ENCODE results near the gene AAGAB. TPM values are rescaled to one million over a fixed set of nuclear protein-coding genes. Genes with fewer than 3 reads are reported as not detected.

AAGAB gene
- total RNA-seq, 2 donors from 2014 or later = 34.1 to 34.3 TPM

DNA sequence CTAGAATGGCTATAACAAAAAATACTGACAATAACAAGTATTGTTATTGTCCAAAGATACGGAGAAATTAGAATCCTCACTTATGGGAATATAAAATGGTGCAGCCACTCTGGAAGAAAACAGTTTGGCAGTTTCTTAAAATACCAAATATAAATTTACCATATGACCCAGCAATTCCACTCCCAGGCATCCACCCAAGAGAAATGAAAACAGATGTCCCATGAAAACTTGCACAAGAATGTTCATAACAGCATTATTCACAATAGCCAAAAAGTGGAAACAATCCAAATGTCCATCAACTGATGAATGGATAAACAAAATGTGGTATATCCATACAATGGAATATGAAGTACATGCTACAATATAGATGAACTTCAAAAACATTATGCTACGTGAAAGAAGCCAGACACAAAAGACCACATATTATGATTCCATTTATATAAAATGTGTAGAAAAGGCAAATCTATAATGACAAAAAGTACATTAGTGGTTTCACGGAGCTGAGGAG is 9.4 kb downstream of the AAGAB start:
- TF ChIP-seq POLR2A (IDR thresholded peaks at IDR 0.05) = no peak
- TF ChIP-seq, protein P1, sequence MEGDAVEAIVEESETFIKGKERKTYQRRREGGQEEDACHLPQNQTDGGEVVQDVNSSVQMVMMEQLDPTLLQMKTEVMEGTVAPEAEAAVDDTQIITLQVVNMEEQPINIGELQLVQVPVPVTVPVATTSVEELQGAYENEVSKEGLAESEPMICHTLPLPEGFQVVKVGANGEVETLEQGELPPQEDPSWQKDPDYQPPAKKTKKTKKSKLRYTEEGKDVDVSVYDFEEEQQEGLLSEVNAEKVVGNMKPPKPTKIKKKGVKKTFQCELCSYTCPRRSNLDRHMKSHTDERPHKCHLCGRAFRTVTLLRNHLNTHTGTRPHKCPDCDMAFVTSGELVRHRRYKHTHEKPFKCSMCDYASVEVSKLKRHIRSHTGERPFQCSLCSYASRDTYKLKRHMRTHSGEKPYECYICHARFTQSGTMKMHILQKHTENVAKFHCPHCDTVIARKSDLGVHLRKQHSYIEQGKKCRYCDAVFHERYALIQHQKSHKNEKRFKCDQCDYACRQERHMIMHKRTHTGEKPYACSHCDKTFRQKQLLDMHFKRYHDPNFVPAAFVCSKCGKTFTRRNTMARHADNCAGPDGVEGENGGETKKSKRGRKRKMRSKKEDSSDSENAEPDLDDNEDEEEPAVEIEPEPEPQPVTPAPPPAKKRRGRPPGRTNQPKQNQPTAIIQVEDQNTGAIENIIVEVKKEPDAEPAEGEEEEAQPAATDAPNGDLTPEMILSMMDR (IDR thresholded peaks at IDR 0.05) = no peak
- TF ChIP-seq POLR2AphosphoS5 (IDR thresholded peaks at IDR 0.05) = no peak
- Histone ChIP-seq H3K36me3 (no peaks in the 10 kb centered on the region), H3K4me1 (replicated peaks) (peaks cover 4% of the 10 kb centered on the region), H3K4me3 (no peak overlapping the region), H3K27ac (no peak overlapping the region), H3K27me3 (replicated peaks; ENCODE audit: insufficient read depth) (no peaks in the 10 kb centered on the region), H3K9me3 (no peaks in the 10 kb centered on the region)
- DNase-seq (ENCODE audit: low spot score) = no peak
- intact Hi-C loops (cut with DNase I) = no loop called here
- WGBS = 97% methylated on average over 3 of the region's 3 CpGs

DNA sequence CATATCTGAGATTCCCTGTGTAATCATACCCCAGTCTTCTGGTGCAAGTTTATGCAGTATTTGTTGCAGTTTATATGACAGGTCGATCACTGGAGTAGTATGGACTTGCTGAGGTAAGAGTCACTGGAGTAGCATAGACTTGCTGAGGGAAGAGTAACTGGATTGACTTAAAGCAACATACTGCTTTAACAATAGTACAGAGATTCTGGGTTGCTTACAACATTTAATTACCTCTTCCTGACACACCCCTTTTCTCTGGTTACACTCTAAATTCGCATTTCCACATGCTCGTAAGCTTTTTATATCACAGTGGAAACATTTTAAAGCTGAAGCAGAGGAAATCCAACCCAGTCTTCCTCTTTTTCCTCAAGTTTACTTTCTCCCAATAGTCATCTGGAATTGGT is 11.8 kb downstream of the AAGAB start:
- Histone ChIP-seq H3K27ac (no peak overlapping the region), H3K27me3 (replicated peaks; ENCODE audit: insufficient read depth) (no peaks in the 10 kb centered on the region), H3K4me1 (replicated peaks) (peaks cover 8% of the 10 kb centered on the region), H3K36me3 (no peaks in the 10 kb centered on the region), H3K9me3 (no peaks in the 10 kb centered on the region), H3K4me3 (no peak overlapping the region)
- no peak for DNase-seq (ENCODE audit: low spot score)
- TF ChIP-seq POLR2AphosphoS5 (IDR thresholded peaks at IDR 0.05) (no peak), POLR2A (IDR thresholded peaks at IDR 0.05) (no peak)
- TF ChIP-seq, protein P1 (IDR thresholded peaks at IDR 0.05) = no peak
- WGBS = 26% methylated on average over 3 of the region's 3 CpGs
- intact Hi-C loops (cut with DNase I) = no loop called here

DNA sequence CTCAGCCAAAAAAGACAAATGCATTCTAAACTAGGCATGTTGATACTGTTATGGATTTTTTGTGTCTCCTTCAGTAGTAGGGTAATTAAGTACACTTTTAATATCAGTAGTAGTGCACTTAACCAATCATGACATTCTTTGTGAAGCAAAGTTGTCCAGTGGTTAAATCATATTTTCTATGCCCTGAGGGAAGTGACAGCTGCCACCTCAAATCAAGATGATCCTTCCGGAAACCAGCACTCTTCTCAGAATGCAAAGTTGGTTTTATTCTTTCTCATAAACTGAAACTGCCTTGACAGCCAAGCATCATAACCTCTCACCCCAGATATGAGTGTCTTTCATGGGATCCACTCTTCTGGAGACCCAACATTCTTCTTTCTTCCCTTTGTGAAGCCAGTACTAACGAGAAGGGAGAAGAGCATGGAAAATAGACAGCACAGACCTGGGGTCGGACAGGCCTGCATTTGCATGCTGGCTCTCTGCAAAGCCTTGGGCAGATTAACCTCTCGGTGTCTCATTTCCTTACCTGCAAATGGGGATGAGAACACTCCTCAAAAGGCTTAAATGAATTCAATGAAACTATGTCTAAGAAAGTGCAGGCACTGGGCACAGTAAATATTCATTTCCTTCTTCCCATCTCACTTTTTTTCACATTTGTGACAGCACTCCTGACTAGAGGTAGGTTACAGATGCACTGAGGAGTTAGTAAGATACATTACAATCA is 13.2 kb downstream of the AAGAB start:
- intact Hi-C loops (cut with DNase I) = no loop called here

DNA sequence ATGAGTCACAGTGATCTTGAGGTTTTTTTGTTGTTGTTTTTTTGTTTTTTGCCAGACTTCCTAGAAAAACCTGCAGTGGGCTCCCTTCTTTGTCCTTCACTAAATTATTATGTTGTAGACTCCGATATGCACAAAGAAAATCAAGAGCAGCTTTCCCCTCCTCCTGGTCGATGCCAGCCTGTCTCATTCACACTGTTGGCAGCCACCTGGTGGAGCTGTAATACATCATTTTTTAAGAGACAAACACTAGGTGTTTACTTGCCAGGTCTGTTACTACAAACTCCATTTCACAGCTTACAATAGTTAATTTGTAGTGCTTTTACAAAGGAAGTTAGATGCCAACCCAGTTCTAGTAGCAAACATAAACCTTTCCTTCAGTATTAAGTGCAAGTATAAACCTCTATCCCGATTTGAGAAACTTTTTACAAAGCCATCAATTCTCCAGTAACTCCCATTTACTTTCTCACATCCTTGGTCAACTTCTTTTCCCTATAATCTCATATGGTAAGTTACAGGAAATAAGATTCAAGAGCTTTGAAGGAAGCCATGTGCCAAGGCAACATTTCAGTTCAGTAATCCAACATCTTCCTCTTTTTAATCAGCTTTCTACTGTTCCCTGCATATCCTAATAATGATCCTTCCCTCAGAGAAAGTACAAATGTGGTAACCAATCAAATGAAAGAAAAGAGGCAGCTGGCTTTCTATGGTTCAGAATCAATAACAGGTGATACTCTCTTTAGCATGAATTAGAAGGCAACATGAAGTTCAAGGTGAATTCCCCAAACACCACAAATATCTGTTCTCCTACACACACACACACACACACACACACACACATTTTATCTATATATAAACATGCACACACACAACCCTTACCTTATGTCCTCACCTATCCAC is 14.0 kb downstream of the AAGAB start:
- no peaks in the 10 kb centered on the region for H3K9me3 ChIP-seq
- H3K4me1 ChIP-seq (replicated peaks) = peaks cover 8% of the 10 kb centered on the region
- H3K27me3 ChIP-seq (replicated peaks; ENCODE audit: insufficient read depth) = no peaks in the 10 kb centered on the region
- H3K36me3 ChIP-seq = no peaks in the 10 kb centered on the region
- no peak for TF ChIP-seq POLR2A (IDR thresholded peaks at IDR 0.05)
- TF ChIP-seq, protein P1 (IDR thresholded peaks at IDR 0.05) = peak in 3 of 4 experiments; percentile 14 to 45 (median 42)
- peak; percentile 32 for TF ChIP-seq POLR2AphosphoS5 (IDR thresholded peaks at IDR 0.05)
- 25% methylated on average over 3 of the region's 3 CpGs for WGBS
- intact Hi-C loops (cut with DNase I) = no loop called here
- H3K27ac ChIP-seq = no peak overlapping the region
- H3K4me3 ChIP-seq = no peak overlapping the region
- peak; percentile 38 for DNase-seq (ENCODE audit: low spot score)

More for the DNA sequence above, 13.2 kb downstream of the AAGAB start:
- H3K4me3 ChIP-seq = no peak overlapping the region
- WGBS = 81% methylated on average over 4 of the region's 4 CpGs
- no peak for DNase-seq (ENCODE audit: low spot score)
- no peak overlapping the region for H3K27ac ChIP-seq
- H3K36me3 ChIP-seq = no peaks in the 10 kb centered on the region
- H3K27me3 ChIP-seq (replicated peaks; ENCODE audit: insufficient read depth) = no peaks in the 10 kb centered on the region
- TF ChIP-seq POLR2AphosphoS5 (IDR thresholded peaks at IDR 0.05) (no peak), POLR2A (IDR thresholded peaks at IDR 0.05) (no peak)
- TF ChIP-seq, protein P1 (IDR thresholded peaks at IDR 0.05) = no peak
- H3K9me3 ChIP-seq = no peaks in the 10 kb centered on the region
- H3K4me1 ChIP-seq (replicated peaks) = peaks cover 8% of the 10 kb centered on the region

All from prostate gland (tissue), 2 donors.